SW480 (cell line): Measurements from ENCODE around the gene CD46.
A peak's percentile ranks its signal among the peaks of the same experiment; 100 is the strongest.
"Not testable (repeated sequence)": the region's sequence is repeated elsewhere in the genome, so short reads cannot be mapped to it uniquely, and the experiment has no call there.

Experiments
- DNase-seq: peaks from one replicate; pipeline ENCODE4 v3.0.0-alpha.2; 2016; ENCODE audit warnings: low spot score

The CD46 gene

GRCh38 chr1:207751790-207752455, at the start of gene CD46:
TSS of gene CD46 (plus strand) at chr1:207752054. CDS start at chr1:207752213, 159 bp downstream.
- peak; percentile 97 for DNase-seq

GRCh38 chr1:207702317-207702716, 49.5 kb upstream of the CD46 start:
- no peak for DNase-seq

DNA sequence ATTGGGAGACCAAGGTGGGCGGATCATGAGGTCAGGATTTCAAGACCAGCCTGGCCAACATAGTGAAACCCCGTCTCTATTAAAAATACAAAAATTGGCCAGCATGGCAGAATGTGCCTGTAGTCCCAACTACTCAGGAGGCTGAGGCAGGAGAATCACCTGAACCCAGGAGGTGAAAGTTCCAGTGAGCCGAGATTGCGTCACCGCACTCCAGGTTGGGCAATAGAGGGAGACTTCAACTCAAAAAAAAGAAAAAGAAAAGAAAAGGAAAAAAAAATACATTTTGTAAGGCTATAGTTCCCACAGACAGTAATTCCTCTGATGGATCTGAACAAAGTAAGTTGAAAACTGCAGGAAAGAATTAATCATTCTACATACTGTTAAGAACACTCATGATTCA, 48.1 kb upstream of the CD46 start:
- no peak for DNase-seq

DNA sequence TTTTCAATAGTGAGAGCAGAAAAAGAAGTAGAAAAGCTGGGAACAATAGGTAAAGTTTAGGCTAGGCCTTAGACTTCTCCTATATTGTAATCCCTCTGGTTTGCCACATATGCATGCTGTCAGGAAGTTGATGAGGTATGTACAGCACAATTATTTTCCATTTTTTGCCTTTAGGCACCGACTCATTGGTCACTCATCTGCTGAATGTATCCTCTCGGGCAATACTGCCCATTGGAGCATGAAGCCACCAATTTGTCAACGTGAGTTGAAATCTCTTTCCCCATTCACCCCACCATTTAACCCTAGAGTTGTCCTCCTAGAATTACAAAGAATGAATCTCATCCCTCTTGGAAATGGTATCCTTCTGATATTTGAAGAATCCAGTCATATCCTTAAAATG, 43.9 kb upstream of the CD46 start:
- DNase-seq: not testable (repeated sequence)

- DNase-seq: peak; percentile 44
Observed at GRCh38 chr1:207711285-207711684, 40.6 kb upstream of the CD46 start.

DNA sequence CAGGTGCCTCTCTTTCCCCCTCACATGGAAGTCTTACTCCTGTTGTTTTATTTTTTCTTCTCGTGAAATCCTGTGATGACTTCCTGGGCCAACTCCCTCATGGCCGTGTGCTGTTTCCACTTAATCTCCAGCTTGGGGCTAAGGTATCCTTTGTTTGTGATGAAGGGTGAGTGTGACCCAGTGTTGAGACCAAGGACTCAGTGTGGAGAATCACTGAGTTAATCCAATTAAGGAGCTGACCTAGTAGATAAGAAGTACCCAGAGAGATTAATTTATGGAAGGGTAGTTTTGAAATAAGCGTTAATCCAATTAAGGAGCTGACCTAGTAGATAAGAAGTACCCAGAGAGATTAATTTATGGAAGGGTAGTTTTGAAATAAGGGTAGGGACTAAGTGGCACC, 39.2 kb upstream of the CD46 start:
- not testable (repeated sequence) for DNase-seq

DNA sequence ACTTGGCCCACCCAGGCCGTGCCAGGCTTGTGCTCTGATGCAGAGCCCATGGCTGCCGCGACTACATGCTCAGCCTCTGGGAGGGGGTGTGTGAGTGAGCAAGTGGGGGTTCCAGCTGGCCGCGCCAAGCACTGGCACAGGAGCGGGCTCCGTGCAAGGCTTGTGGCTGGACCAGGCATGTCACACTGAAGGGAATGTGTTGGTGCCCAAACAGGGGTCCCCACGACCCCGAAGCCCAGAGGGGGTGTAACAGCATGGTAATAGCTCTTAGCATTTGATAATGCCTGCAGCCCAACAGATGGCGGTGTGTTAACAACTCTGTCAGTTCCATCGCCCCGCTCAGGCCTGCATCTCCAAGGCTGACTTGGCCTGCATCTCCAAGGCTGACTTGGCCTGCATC, 38.3 kb upstream of the CD46 start:
- no peak for DNase-seq

- no peak for DNase-seq
Observed at GRCh38 chr1:207719234-207719633, 32.6 kb upstream of the CD46 start.

GRCh38 chr1:207728200-207728858, 23.5 kb upstream of the CD46 start:
- DNase-seq: not testable (repeated sequence)

DNA sequence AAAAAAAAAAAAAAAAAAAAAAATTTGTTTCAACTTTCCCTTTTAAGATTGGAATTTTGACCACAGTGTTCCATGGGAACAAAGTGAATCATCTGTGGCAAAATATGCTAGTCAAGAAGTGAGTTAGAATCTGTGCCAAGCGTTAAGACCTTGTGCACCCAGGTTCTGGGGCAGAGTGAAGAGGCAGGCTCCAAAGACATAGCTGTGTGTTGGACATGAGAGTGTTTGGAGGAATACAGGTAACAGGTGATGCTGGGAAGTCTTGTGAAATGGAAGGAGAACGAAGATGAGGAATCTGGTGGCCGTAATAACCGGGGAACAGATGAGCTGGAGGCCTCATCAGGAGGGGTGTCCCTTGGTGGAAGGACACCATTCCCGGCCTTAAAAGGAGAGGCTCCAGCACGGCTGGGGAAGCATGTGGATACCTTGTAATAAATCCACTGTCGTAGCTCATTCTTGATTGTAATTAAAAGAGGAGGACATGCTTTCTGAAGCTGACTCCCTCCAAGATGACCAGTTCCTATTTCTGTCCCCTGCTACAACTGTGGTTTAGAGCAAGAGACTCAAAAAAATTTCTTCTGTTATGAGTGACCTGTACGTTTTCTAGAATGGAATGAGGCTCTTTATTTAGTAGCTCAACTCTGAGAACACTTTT, 14.2 kb upstream of the CD46 start:
- peak; percentile 18 for DNase-seq

DNA sequence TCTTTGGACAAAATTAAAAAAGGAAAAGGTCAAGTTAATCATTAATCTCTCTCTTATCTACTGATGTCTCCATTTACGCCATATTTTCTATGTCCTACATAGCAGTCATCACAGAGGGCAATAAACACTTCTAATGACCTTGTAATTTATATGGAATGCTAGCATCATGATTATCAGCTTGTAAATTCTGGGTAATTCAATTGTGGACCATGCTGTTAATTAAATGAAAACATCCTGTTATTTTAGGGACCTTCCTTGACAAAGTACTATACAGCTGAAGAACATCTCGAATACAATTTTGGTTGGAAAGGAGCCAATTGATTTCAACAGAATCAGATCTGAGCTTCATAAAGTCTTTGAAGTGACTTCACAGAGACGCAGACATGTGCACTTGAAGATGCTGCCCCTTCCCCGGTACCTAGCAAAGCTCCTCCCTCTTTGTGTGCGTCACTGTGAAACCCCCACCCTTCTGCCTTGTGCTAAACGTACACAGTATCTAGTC, 13.6 kb upstream of the CD46 start:
- DNase-seq: peak; percentile 55

- no peak for DNase-seq
Observed at GRCh38 chr1:207740207-207740606, 11.6 kb upstream of the CD46 start.

DNA sequence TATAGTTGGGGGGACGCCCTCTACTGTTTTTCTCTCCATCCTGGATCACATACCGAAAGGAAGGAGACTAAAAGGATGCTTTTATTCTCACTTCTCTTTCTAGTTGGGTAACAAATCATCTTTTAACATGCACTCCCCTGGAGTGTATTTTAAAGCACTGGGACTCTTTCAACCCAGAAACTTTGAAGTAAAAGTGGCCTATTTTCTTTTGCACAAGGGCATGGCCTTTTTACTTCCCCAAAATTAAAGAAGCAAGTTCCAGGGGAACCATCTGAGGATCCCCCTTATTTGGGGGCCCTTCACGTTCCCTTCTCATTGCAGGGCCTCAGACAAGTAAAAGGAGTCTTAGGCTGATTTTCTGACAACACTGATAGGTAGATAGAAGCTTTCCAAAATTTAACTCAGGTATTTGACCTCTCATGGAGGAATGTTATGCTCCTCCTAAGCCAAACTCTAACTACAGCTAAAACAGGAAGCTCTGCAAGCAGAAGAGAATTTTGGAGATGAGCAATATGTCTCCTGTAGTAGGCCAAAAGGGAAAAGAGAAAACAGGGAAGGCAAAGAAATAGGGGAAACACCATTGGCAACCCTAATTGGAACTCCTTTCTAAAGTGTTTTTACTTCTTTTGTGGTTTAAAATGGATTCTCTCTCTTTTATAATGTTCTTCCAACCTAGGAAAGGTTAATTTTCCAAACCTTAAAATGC, 8.9 kb upstream of the CD46 start:
- DNase-seq: no peak

DNA sequence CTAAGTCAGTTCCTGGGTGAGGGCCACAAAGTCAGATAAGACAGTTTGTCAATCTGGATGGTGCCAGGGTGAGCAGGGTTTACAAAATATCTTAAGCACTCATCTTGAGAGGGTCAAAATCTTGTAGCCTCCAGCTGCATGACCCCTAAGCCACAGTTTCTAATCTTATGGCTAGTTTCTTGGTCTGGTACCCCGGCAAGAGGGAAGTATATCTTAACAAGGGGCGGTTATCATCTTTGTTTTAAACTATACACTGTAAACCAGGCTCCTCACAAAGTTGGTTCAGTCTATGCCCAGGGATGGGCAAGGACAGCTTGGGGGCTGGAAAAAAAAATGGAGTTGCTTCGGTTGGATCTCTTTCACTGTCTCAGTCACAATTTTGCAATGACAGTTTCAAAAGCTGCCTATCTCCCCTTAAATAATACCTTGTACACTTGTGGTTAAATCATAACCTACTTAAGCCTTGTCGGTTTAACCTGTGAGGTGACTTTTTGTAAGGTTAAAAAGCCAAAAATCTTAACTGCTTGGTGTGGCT, 7.8 kb upstream of the CD46 start:
- DNase-seq: no peak

DNA sequence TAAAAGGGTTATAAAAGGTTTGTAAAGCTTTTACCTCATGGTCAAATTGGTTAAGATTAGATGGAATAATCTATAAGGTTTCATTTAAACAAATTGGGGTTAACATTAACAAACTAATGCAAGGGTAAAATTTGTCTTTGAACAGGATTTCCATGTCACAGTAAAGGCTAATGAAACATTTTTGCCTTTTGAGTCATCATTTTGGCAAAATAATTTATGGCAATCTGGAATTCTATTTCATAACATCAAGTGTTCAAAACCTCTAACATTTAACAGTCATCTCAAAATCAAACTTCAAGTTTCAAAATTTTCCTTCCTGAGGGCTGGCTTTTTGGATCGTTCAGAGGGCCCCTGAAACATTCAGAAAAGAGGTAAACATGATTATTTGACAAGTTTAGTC, 6.6 kb upstream of the CD46 start:
- DNase-seq: no peak

DNA sequence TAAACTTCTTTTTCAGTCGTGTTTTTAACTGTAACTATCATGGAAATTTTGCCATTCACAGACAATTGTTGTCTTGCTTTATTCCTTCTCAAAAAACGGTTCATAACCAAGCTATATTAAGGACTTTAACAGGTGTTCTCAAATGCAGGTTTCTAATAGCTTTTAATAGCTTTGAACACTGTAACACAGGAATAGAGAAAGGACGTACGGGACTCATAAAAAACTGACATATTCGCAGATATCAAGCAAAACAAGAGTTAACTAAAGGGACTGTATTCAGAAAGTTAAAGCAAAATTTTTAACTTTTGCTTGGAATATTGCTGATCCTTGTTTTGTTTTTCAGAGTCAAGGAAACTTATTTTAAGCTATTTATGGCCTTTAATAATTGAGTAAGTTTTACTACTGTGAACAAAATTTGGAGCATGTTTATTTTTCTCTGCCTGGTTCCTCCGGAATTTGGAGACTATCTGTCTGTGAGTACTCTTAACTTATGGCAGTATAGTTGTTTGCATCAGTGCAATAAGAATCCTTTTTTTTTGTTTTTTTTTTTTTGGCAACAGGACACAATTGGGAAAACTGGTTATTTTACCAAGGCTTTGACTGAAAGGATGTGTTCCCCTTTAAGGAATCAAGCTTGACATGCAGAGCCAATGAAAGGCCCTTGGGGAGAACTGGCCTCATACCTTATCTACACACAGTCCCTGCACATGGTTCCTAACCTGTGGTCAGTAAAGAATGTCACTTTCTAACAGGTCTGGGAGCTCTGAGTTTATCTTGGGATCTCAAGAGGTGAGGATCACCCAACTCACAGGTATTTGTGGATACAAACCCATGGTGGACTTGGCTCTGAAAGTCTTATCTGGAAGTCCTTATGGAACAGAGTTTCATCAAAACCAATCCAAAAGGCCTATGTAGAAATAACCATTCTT, 5.8 kb upstream of the CD46 start:
- peak; percentile 31 for DNase-seq

DNA sequence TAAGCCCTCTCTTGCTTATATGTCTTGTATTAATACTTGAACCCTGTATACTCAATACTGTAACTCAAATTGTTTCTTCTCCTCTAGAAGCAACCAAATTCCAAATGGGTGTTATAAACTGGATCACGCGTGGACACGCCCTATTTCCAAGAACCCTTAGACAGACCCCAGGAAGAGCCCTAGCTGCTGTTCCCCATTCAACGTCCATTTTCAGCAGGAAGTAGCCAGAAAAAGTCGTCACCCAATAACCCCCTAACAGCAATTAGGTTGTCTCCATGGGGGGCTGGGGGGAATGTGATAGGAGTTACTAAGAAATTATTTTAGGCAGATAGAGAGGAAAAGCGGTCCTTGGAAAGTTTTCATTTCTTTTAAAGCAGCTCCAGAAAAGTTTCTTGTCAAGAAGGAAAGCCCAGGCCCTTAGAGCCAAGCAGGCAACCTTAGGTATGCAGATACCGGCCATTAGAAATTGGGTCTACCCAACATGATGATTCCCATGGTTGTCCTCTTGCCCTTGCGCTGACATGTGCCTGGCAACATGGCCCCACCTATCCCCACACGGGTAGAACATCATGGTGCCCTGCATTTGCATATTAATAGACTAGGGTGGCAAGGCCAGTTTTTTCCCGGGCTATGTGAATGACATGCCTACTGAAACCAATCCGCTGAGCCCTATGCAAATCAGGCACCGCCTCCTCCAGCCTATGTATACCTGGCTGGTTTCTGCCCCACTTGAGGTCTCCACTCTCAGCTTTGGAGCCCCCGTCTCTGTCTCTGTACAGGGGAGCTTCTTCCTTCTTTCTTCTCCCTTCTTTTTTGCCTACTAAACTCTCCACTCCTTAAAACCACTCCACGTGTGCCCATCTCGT, 4.0 kb upstream of the CD46 start:
- peak; percentile 96 for DNase-seq

- peak; percentile 99 for DNase-seq
Observed at GRCh38 chr1:207748737-207749528, 2.9 kb upstream of the CD46 start.

GRCh38 chr1:207750631-207751305, 1.1 kb upstream of the CD46 start:
- no peak for DNase-seq
